Lower leg skin (tissue), 3 donors: Measurements from ENCODE around the gene PPP1CC.

Experiments used
- CTCF ChIP-seq, 3 donors: fragments of 450-650 bp; IDR thresholded peaks; one replicate each; pipeline ENCODE4 v1.5.1; 2016; ENCODE audit warnings: antibody characterized with exemption in 3 of 3, mild to moderate bottlenecking in 3 of 3, moderate library complexity in 2 of 3
- POLR2A ChIP-seq, 2 donors: fragments of 450-650 bp; IDR thresholded peaks; one replicate each; pipeline ENCODE4 v1.6.1; 2016 to 2017; ENCODE audit warnings: antibody characterized with exemption in 2 of 2, mild to moderate bottlenecking in 1 of 2, moderate library complexity in 1 of 2

- TF ChIP-seq CTCF (IDR thresholded peaks at IDR 0.05), result no peak
- TF ChIP-seq POLR2A (IDR thresholded peaks at IDR 0.05), result no peak
Measured at GRCh38 chr12:110687396-110688169, 55.1 kb downstream of the PPP1CC start.
